Uterus (tissue), 4 donors: Measurements from ENCODE around the gene ICAM5. TPM values are rescaled to one million over a fixed set of nuclear protein-coding genes. Genes with fewer than 3 reads are reported as not detected.

Source experiments
- DNase-seq, 2 donors: peaks; one replicate each; pipeline ENCODE4 v3.0.0-alpha.2; 2019 to 2020
- H3K27ac ChIP-seq, 2 donors: fragments of 200-600 bp; sonication (generic); 1 replicate in 1 of 2; 2 replicates in 1 of 2; pipeline ENCODE4 v1.5.1; 2016 to 2018
- H3K27me3 ChIP-seq, 2 donors: fragments of 200-600 bp; sonication (generic); one replicate each; pipeline ENCODE4 v1.5.1; 2018 to 2019; ENCODE audit warnings: control low read depth in 1 of 2
- H3K36me3 ChIP-seq, 2 donors: fragments of 200-600 bp; sonication (generic); one replicate each; pipeline ENCODE4 v1.5.1; 2019; ENCODE audit warnings: control low read depth in 1 of 2
- H3K4me1 ChIP-seq, 2 donors: fragments of 200-600 bp; sonication (generic); one replicate each; pipeline ENCODE4 v1.5.1; 2018 to 2019; ENCODE audit warnings: control low read depth in 1 of 2
- H3K4me3 ChIP-seq, 2 donors: fragments of 200-600 bp; sonication (generic); 1 replicate in 1 of 2; 2 replicates in 1 of 2; pipeline ENCODE4 v1.5.1; 2018 to 2019; ENCODE audit warnings: mild to moderate bottlenecking in 1 of 2
- H3K9me3 ChIP-seq, 2 donors: fragments of 200-600 bp; sonication (generic); one replicate each; pipeline ENCODE4 v1.5.1; 2019; ENCODE audit warnings: control low read depth in 1 of 2
- POLR2A ChIP-seq, 2 donors: fragments of 450-650 bp; IDR thresholded peaks; one replicate each; pipeline ENCODE4 v1.6.1; 2016; ENCODE audit warnings: antibody characterized with exemption in 2 of 2, mild to moderate bottlenecking in 1 of 2, moderate library complexity in 1 of 2
- intact Hi-C: fragments of 100-400 bp; cut with DNase I; formaldehyde crosslinking; loops from one replicate; pipeline ENCODE4 v1.15.1; 2023; ENCODE audit warnings: low total_unique reads
- total RNA-seq, 4 donors: library from RNA; depleted of rRNA in 3 of 4; stranded (reverse); fragments of >200 nt in 3 of 4; gene quantifications; one replicate each; pipeline versions ENCODE4 v1.1.0 to v1.2.4, GENCODE V29; 2014 to 2023
- TF ChIP-seq, protein P1 (sequence below), 4 experiments: fragments of 200-600 bp in 2 of 4; fragments of 450-650 bp in 2 of 4; sonication (generic) in 2 of 4; IDR thresholded peaks; one replicate each; pipeline ENCODE4 v1.5.1; 2016 to 2019; ENCODE audit warnings: antibody characterized with exemption in 4 of 4, mild to moderate bottlenecking in 2 of 4, moderate library complexity in 1 of 4
- donor health status: DM: yes; HTN: yes; CAD: no.

The ICAM5 gene
- total RNA-seq, 4 donors from 2014 or later = 0.07 to 0.88 (median 0.29) TPM; not detected in 1

DNA sequence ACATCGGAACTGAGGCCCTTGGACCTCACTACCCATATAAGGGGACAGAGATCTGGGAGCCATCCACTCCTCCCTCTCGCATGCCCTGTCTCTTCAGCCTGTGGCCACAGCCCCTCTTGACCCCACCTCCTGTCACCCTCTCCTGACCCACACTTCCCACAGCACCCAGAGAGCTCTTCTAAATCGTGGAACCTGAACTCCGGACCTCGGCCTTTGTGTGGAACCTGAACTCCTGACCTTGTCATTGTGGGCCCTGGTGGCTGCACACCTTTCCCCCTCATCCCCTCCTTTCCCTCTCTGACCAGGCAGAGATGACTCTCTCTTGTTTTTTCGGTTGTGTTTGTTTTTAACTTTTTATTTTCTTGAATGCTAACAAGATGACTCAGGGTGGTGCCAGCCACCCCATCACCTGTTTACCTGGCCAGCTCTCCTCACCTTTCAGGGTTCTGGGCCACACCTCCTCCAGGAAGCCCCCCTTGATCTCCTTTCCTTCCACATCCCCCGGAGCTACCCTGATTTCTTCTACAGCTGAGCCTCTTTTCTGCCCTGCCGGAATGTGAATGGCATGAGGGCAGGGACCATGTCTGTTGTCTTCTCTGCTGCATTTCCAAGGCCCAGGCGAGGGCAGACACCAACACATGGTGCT is 32.7 kb upstream of the ICAM5 start:
- intact Hi-C loops = no loop called here
- H3K36me3 ChIP-seq = no peaks in the 10 kb centered on the region
- no peak overlapping the region for H3K27ac ChIP-seq
- TF ChIP-seq, protein P1, sequence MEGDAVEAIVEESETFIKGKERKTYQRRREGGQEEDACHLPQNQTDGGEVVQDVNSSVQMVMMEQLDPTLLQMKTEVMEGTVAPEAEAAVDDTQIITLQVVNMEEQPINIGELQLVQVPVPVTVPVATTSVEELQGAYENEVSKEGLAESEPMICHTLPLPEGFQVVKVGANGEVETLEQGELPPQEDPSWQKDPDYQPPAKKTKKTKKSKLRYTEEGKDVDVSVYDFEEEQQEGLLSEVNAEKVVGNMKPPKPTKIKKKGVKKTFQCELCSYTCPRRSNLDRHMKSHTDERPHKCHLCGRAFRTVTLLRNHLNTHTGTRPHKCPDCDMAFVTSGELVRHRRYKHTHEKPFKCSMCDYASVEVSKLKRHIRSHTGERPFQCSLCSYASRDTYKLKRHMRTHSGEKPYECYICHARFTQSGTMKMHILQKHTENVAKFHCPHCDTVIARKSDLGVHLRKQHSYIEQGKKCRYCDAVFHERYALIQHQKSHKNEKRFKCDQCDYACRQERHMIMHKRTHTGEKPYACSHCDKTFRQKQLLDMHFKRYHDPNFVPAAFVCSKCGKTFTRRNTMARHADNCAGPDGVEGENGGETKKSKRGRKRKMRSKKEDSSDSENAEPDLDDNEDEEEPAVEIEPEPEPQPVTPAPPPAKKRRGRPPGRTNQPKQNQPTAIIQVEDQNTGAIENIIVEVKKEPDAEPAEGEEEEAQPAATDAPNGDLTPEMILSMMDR (IDR thresholded peaks at IDR 0.05) = no peak
- no peak for TF ChIP-seq POLR2A (IDR thresholded peaks at IDR 0.05)
- H3K9me3 ChIP-seq = no peaks in the 10 kb centered on the region
- H3K4me3 ChIP-seq = no peak overlapping the region
- H3K4me1 ChIP-seq = peaks cover 0 to 4% of the 10 kb centered on the region in 2 donors
- H3K27me3 ChIP-seq = no peaks in the 10 kb centered on the region
- no peak for DNase-seq

DNA sequence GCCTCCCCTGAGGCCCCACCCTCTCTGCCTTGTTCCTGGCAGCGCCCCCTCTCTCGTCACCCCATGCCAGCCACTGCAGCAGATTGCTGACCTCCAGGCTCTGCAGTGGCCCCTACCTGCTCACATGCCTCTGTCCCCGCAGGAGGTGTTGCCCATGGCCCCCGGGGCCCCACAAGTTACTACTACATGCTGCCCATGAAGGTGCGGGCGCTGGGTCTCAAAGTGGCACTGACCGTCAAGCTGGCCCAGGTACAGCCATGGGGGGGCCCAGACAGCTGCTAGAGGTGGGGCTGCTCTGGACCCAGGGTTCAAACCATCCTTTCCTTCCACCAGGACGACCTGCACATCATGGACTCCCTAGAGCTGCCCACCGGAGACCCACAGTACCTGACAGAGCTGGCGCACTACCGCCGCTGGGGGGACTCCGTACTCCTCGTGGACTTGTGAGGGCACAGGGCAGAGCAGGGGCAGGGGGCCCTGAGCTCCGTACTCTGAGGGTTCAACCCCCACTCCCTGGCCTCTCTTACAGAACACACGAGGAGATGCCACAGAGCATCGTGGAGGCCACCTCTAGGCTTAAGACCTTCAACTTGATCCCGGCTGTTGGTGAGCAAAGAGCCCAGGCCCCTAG is 31.6 kb upstream of the ICAM5 start:
- no peak for DNase-seq

DNA sequence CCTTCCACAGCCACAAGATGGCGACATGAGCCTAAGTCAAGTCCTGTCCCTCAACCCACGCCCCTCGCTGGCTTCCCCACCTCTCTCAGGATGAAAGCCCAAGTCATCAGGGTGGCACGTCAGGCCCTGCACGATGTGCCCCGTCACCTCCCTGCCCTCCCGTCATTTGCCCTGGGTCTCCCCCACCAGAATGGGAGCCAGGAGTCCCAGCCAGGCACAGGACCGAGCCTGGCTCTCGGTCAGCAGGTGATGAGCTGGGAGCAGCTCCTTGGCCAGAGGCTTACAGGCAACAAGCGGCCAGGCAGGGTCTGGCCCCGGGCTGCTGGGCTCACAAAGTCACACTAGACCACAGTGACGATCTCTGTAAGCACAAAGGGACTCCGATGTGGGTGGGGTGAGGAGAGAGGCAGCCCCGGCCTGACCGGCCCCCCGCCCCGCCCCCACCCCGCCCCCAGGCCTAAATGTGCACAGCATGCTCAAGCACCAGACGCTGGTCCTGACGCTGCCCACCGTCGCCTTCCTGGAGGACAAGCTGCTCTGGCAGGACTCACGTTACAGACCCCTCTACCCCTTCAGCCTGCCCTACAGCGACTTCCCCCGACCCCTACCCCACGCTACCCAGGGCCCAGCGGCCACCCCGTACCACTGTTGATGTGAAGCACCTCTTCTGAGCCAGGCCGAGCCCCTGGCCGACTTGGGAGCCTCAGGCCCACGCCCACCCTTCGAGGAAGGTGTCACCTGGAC is 30.4 kb upstream of the ICAM5 start:
- TF ChIP-seq POLR2A (IDR thresholded peaks at IDR 0.05) = no peak
- TF ChIP-seq, protein P1 (IDR thresholded peaks at IDR 0.05) = peak; percentile 44 to 70 (median 60)
- Histone ChIP-seq H3K9me3 (no peaks in the 10 kb centered on the region), H3K36me3 (no peaks in the 10 kb centered on the region), H3K27me3 (no peaks in the 10 kb centered on the region), H3K27ac (no peak overlapping the region), H3K4me3 (no peak overlapping the region), H3K4me1 (no peaks in the 10 kb centered on the region)
- DNase-seq = peak; percentile 74 to 85
- intact Hi-C loops = no loop called here

More for the DNA sequence above, 31.6 kb upstream of the ICAM5 start:
- Histone ChIP-seq H3K4me1 (no peaks in the 10 kb centered on the region), H3K9me3 (no peaks in the 10 kb centered on the region), H3K27me3 (no peaks in the 10 kb centered on the region), H3K27ac (no peak overlapping the region), H3K4me3 (no peak overlapping the region), H3K36me3 (no peaks in the 10 kb centered on the region)
- intact Hi-C loops = no loop called here
- TF ChIP-seq, protein P1 (IDR thresholded peaks at IDR 0.05) = no peak
- TF ChIP-seq POLR2A (IDR thresholded peaks at IDR 0.05) = no peak

DNA sequence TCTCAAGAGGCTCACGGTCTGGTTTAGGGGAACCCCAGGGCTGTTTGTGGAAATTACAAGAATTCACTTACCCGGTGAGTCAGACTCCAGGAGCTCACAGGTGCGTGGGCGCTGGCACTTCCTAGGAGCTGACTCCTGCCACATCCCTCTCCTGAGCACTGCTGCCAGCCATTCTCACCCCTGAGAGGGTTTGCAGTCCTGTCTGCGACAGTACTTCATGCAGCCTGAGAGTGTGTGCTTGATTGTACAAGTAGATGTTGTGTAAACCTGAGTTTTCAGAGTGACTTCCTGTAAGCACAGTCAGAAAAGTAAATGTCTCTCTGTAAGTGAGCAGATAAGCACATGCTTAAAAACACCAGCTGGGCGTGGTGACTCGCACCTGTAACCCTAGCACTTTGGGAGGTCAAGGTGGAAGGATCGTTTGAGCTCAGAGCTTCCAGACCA is 29.6 kb upstream of the ICAM5 start:
- H3K27me3 ChIP-seq = no peaks in the 10 kb centered on the region
- no peaks in the 10 kb centered on the region for H3K9me3 ChIP-seq
- no peaks in the 10 kb centered on the region for H3K36me3 ChIP-seq
- no peak for DNase-seq
- no peaks in the 10 kb centered on the region for H3K4me1 ChIP-seq
- no peak for TF ChIP-seq POLR2A (IDR thresholded peaks at IDR 0.05)
- TF ChIP-seq, protein P1 (IDR thresholded peaks at IDR 0.05) = no peak
- H3K27ac ChIP-seq = no peak overlapping the region
- intact Hi-C loops = no loop called here
- no peak overlapping the region for H3K4me3 ChIP-seq

DNA sequence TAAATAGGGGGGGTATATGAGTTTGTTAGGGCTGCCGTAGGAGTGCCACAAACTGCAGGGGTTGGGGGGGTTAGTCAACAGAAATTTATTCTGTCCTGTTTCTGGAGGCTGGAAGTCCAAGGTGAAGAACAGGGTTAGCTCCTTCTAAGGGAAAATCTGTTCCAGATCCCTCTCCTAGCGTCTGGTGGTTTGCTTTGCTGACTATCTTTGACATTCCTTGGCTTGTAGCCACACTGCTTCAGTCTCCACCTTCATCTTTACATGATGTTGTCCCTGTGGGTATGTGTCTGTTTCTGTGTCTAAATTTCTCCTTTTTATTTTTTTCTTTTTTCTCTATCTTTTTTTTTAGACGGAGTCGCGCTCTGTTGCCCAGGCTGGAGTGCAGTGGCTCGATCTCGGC is 27.0 kb upstream of the ICAM5 start:
- intact Hi-C loops = no loop called here
- Histone ChIP-seq H3K27me3 (no peaks in the 10 kb centered on the region), H3K4me3 (no peak overlapping the region), H3K36me3 (no peaks in the 10 kb centered on the region), H3K9me3 (no peaks in the 10 kb centered on the region), H3K4me1 (no peaks in the 10 kb centered on the region), H3K27ac (no peak overlapping the region)
- no peak for DNase-seq
- TF ChIP-seq, protein P1 (IDR thresholded peaks at IDR 0.05) = no peak
- TF ChIP-seq POLR2A (IDR thresholded peaks at IDR 0.05) = no peak
